Tibial artery (tissue), 4 donors: Measurements from ENCODE around the gene RNASE3.
"Not testable (repeated sequence)": the region's sequence is repeated elsewhere in the genome, so short reads cannot be mapped to it uniquely, and the experiment has no call there.

ENCODE experiments used
- DNase-seq, 2 donors: peaks; one replicate each; pipeline ENCODE4 v3.0.0-alpha.2; 2019
- H3K27ac ChIP-seq, 2 donors: fragments of 200-600 bp; sonication (generic) in 1 of 2; 1 replicate in 1 of 2; 2 replicates in 1 of 2; pipeline ENCODE4 v1.5.1; 2018 to 2019; ENCODE audit warnings: mild to moderate bottlenecking in 1 of 2
- H3K27me3 ChIP-seq, 2 donors: fragments of 200-600 bp; sonication (generic) in 1 of 2; one replicate each; pipeline versions ENCODE4 v1.5.1 to v1.6.0; 2016 to 2019
- H3K36me3 ChIP-seq, 3 donors: fragments of 200-600 bp; sonication (generic) in 2 of 3; one replicate each; pipeline ENCODE4 v1.5.1; 2016 to 2019; ENCODE audit warnings: mild to moderate bottlenecking in 2 of 3
- H3K4me1 ChIP-seq, 4 donors: fragments of 200-600 bp; sonication (generic) in 2 of 4; 1 replicate in 3 of 4; 2 replicates in 1 of 4; pipeline ENCODE4 v1.5.1; 2016 to 2019
- H3K4me3 ChIP-seq, 2 donors: fragments of 200-600 bp; sonication (generic) in 1 of 2; 1 replicate in 1 of 2; 2 replicates in 1 of 2; pipeline ENCODE4 v1.5.1; 2018 to 2019; ENCODE audit warnings: mild to moderate bottlenecking in 2 of 2
- H3K9me3 ChIP-seq, 3 donors: fragments of 200-600 bp; sonication (generic) in 1 of 3; one replicate each; pipeline ENCODE4 v1.5.1; 2016 to 2019
- intact Hi-C: fragments of 100-400 bp; cut with DNase I; formaldehyde crosslinking; loops from one replicate; pipeline ENCODE4 v1.15.0; 2023; ENCODE audit warnings: low total_unique reads
- TF ChIP-seq, protein P1 (sequence below), 2 experiments: fragments of 200-600 bp in 1 of 2; fragments of 450-650 bp in 1 of 2; IDR thresholded peaks; one replicate each; pipeline ENCODE4 v1.5.1; 2017 to 2019; ENCODE audit warnings: antibody characterized with exemption in 2 of 2, mild to moderate bottlenecking in 1 of 2, moderate library complexity in 1 of 2

The RNASE3 gene

DNA sequence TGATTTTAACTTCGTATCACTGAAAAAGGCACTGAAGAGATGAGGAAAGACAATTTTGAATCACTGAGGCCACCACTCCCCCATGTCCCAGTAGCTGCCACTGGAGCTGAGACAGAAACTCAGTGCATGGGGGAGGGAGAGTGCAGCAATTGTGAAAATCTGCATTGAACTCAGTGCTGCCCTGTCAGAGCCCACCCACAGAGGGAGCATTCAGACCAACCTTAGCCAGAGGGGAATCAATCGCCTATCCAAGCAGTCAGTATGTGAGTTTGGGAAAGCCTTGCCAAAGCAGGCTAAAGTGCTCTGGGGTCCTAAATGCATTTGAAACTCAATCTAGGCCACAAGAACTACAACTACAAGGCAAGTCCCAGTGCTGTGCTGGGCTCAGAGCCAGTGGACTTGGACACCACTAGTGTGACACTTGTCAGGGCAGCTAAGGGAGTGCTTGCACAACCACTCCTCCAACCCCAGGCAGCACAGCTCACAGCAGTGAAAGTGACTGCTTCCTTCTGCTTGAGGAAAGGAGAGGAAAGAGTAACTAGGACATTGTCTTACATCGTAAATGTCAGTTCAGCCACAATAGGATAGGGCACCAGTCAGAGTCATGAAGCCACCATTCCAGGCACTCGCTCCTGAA lies 13.3 kb downstream of the RNASE3 start:
- intact Hi-C loops, result no loop called here
- Histone ChIP-seq H3K4me1 (no peaks in the 10 kb centered on the region), H3K4me3 (no peak overlapping the region), H3K9me3 (no peaks in the 10 kb centered on the region), H3K27me3 (no peaks in the 10 kb centered on the region), H3K36me3 (no peaks in the 10 kb centered on the region), H3K27ac (no peak overlapping the region)
- no peak for DNase-seq
- TF ChIP-seq, protein P1, sequence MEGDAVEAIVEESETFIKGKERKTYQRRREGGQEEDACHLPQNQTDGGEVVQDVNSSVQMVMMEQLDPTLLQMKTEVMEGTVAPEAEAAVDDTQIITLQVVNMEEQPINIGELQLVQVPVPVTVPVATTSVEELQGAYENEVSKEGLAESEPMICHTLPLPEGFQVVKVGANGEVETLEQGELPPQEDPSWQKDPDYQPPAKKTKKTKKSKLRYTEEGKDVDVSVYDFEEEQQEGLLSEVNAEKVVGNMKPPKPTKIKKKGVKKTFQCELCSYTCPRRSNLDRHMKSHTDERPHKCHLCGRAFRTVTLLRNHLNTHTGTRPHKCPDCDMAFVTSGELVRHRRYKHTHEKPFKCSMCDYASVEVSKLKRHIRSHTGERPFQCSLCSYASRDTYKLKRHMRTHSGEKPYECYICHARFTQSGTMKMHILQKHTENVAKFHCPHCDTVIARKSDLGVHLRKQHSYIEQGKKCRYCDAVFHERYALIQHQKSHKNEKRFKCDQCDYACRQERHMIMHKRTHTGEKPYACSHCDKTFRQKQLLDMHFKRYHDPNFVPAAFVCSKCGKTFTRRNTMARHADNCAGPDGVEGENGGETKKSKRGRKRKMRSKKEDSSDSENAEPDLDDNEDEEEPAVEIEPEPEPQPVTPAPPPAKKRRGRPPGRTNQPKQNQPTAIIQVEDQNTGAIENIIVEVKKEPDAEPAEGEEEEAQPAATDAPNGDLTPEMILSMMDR (IDR thresholded peaks at IDR 0.05), result no peak

DNA sequence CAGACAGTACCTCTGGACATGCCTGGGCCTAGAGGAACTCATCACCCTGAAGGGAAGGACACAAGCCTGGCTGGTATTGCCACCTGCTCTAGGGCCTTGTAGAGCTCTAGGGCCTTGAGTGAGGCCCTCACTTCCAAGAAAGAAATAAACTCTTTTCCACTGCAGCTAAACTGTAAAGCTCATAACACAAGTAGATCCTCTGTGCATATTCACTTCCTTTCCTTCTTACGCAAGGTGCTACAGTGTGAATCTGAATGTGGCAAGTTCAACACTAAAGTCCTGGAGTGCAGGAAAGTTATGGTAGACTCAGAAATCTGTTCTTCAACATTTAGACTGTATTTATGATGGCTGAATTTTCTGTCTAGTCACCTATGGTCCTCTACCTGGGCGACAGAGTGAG lies 14.5 kb downstream of the RNASE3 start:
- TF ChIP-seq, protein P1 (IDR thresholded peaks at IDR 0.05), result no peak
- H3K36me3 ChIP-seq, result no peaks in the 10 kb centered on the region
- no peaks in the 10 kb centered on the region for H3K4me1 ChIP-seq
- H3K27me3 ChIP-seq, result no peaks in the 10 kb centered on the region
- intact Hi-C loops, result no loop called here
- H3K4me3 ChIP-seq, result no peak overlapping the region
- no peak overlapping the region for H3K27ac ChIP-seq
- no peak for DNase-seq
- H3K9me3 ChIP-seq, result no peaks in the 10 kb centered on the region

DNA sequence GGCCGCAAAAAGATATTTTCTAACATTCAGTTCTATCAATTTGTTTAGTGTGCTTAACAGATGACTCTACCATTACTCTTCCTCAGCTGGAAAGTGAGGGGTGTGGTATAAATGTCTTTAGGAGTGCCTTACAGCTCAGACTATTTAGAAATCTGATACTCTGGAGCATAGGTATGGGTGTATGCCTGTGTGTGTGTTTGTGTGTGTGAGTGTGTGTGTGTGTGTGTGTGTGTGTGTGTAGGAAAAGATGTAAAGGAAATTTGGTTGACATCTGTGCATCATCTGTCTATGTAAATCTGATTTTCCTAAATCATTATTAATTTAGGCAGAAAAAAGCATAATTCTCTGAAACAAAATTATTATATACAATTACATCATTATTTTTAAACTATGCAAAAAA lies 16.0 kb downstream of the RNASE3 start:
- intact Hi-C loops, result no loop called here
- Histone ChIP-seq H3K27me3 (no peaks in the 10 kb centered on the region), H3K9me3 (no peaks in the 10 kb centered on the region), H3K36me3 (no peaks in the 10 kb centered on the region), H3K4me1 (no peaks in the 10 kb centered on the region), H3K27ac (no peak overlapping the region), H3K4me3 (no peak overlapping the region)
- TF ChIP-seq, protein P1 (IDR thresholded peaks at IDR 0.05), result no peak
- DNase-seq, result no peak

DNA sequence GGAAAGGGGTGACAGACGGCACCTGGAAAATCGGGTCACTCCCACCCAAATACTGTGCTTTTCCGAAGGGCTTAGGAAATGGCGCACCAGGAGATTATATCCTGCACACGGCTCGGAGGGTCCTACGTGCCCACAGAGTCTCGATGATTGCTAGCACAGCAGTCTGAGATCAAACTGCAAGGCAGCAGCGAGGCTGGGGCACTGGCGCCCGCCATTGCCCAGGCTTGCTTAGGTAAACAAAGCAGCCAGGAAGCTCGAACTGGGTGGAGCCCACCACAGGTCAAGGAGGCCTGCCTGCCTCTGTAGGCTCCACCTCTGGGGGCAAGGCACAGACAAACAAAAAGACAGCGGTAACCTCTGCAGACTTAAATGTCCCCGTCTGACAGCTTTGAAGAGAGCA lies 19.6 kb downstream of the RNASE3 start:
- H3K27me3 ChIP-seq, H3K9me3 ChIP-seq, H3K36me3 ChIP-seq, H3K4me1 ChIP-seq, intact Hi-C loops, H3K27ac ChIP-seq, DNase-seq, H3K4me3 ChIP-seq: not testable (repeated sequence)

DNA sequence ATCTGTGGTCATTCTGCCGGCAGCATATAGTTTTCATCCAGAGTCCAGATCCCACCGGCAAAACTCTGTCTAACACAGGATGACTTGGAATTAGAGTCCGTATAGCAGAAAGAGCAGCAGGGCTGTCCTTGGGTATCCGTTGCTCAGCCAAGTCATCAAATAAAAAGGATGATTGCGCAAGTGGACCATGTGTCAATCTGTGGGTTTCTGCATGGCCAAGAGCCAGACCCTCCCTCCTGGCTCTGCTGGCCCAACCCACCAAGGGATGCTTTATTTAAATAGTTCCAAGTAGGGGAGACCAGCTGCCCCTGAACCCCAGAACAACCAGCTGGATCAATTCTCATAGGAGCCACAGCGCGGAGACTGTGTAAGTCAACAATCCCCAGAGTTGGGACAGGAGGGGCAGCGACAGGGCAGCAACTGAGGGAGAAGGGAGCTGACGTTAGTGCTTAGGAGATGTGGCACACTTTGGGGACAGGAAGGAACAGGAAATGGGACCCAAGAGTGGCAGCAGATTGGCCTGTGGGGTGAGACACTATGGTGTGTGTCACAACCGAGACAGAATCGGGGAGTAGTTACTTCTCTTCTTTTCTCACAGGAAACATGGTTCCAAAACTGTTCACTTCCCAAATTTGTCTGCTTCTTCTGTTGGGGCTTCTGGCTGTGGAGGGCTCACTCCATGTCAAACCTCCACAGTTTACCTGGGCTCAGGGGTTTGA lies 28.0 kb downstream of the RNASE3 start:
- H3K4me1 ChIP-seq, H3K4me3 ChIP-seq, H3K27me3 ChIP-seq, intact Hi-C loops, H3K9me3 ChIP-seq, H3K36me3 ChIP-seq, H3K27ac ChIP-seq: not testable (repeated sequence)
- peak in 1 of 2 donors; percentile 38 for DNase-seq

DNA sequence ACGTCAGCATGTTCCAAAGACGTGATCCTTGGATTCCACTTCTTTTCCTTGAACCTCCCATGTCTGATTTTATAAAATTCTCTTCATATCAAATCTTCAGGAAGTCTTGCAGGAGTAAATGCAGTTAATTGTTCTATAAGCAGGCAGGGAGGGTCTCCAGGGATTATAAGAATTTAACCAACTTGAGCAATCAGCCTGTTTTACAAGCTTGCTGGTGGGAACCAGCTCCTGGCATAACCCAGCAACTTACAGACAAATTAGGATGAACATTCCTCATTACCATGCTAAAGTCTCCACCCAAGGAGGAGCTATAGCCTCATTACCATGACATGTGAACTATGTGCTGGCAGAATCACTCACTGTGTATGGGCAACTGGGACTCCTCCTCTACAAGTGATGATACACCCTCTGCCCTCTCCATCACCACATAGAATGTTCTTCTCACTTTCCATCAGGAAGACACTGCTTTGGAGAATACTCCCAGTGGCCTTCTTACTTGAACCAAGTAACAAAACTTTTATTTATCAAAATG lies 32.6 kb downstream of the RNASE3 start:
- H3K4me1 ChIP-seq, H3K27ac ChIP-seq, H3K4me3 ChIP-seq, H3K27me3 ChIP-seq, intact Hi-C loops, H3K36me3 ChIP-seq, H3K9me3 ChIP-seq, DNase-seq: not testable (repeated sequence)

DNA sequence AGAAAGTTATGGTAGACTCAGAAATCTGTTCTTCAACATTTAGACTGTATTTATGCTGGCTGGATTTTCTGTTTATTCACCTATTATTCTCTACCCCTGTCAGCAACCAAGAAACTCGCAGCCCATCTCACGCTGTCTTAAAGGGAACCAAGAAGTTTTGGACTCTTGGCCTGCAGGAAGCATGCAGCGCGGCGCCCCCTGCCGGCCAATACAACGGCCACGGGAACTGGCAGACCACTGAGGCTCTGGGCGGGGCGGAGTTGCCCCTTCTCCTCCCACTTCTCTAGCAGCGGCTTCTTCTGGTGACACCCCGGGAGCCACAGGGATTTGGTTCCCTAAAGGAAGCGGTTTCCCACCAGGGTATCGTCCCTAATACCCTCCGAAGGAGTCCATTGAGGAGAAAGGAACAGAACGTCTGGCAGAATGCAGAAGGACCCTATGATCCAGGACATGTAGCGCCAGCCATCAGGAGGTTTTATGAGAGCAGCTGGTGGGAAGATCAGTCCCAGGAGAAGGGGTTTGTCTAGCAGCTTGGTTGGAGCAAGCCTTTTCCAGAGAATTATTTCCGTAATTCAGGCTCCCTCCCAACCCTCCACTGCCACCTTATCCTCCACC lies 43.1 kb downstream of the RNASE3 start:
- no peak overlapping the region for H3K27ac ChIP-seq
- intact Hi-C loops, result no loop called here
- no peaks in the 10 kb centered on the region for H3K9me3 ChIP-seq
- no peaks in the 10 kb centered on the region for H3K36me3 ChIP-seq
- peaks cover 0 to 6% of the 10 kb centered on the region in 2 donors for H3K27me3 ChIP-seq
- no peaks in the 10 kb centered on the region for H3K4me1 ChIP-seq
- DNase-seq, result no peak
- no peak overlapping the region for H3K4me3 ChIP-seq
- TF ChIP-seq, protein P1 (IDR thresholded peaks at IDR 0.05), result peak in 1 of 2 experiments; percentile 12
